Left renal pelvis (tissue), 4 donors: ENCODE measurements around the gene LYST. TPM values are rescaled to one million over a fixed set of nuclear protein-coding genes. Genes with fewer than 3 reads are reported as not detected.
"Not testable (repeated sequence)": the region's sequence is repeated elsewhere in the genome, so short reads cannot be mapped to it uniquely, and the experiment has no call there.

ENCODE experiments used
- DNase-seq, 4 donors: peaks; one replicate each; pipeline ENCODE4 v3.0.0-alpha.2; 2013; ENCODE audit warnings: low read depth in 4 of 4, low spot score in 3 of 4
- polyA plus RNA-seq, 4 donors: library from polyadenylated mRNA; unstranded; fragments of 120-200 nt; gene quantifications; one replicate each; pipeline ENCODE4 v1.2.1, GENCODE V29; 2013; ENCODE audit not compliant: insufficient read length in 4 of 4

The LYST gene
- polyA plus RNA-seq, 4 donors = 8.2 to 14.6 (median 11.5) TPM

DNA sequence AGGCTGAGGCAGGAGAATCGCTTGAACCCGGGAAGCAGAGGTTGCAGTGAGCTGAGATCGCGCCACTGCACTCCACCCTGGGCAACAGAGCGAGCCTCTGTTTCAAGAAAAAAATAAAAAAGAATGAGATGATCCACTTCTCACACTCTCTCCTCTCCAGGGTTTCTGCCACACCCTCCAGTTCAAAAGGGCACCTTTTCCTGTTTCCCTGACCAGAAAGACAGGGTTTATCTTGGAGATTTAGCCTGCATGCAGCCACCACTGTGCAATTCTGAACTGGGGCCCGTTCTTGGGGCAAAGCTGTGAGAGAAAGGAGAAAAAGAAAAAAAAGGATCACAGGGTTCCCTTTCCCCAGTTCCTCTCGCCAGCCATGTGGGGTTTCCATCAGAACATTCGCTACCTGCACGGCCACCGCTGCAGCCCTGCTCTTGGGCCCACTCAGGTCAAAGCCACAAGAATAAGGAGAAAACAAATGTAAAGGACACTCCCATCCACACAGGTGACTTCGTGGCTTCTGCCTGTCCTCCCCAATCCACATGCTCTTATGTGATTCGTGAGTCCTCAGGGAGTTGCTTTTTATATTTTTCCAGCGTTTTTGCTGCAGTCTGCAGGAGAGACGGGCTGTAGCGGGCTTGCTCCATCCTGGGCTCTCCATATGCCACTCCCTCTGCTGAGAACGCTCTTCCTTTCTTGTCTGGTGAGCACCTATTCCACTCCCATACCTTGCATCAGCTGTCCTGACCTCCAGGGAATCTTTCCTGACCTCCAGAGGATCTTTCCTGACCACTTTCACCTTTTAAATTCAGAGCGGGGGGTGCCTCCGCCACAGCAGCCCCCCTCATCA is 243.5 kb downstream of the LYST start:
- DNase-seq = no peak

DNA sequence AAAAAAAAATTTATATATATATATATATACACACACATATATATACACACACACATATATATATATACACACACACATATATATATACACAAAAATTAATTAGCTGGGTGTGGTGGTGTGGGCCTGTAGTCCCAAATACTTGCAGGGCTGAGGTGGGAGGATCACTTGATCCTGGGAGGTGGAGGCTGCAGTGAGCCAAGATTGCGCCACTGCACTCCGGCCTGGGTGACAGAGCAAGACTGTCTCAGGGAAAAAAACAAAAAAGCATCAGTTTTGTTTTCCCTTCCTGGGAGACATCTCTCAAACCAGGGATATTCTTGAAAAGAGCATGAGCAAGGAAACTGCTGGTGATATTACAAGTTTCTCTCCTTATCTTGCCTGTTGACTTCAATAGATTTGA is 247.6 kb downstream of the LYST start:
- not testable (repeated sequence) for DNase-seq

DNA sequence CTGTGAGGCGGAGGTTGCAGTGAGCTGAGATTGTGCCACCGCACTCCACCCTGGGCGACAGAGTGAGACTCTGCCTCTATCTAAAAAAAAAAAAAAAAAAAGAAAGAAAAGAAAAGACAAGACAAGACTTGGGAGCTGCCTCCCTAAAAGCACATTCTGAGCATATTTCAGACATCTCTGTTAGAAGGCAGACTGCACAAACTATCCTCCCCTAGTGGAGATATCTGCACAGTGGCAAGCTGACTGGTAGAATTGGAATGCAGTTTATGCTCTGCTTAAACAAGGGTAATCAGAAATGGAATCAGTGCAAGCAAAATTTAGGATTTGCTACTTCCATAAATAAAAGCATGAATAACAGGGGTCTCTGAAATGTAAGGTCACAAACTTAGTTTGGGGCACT is 248.9 kb downstream of the LYST start:
- DNase-seq = no peak

DNA sequence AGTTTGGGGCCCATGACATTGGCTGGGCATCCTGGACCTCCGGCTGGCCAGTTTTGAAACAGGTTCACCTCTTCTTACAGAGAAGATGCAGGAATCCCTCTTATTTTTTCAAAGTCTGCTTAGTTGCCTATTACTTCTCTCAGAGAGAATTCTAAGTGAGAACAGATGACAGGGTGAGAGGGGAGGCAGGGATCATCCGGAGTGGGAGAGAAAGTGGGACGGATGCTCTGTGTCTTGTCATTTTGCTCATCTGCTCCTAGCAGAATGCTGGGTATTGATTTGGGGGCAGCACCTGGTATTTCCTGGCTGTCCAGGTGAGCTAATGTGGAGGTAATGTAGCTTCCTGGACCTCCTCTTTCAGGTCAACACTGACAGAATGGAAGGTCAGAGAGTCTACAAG is 249.6 kb downstream of the LYST start:
- no peak for DNase-seq

DNA sequence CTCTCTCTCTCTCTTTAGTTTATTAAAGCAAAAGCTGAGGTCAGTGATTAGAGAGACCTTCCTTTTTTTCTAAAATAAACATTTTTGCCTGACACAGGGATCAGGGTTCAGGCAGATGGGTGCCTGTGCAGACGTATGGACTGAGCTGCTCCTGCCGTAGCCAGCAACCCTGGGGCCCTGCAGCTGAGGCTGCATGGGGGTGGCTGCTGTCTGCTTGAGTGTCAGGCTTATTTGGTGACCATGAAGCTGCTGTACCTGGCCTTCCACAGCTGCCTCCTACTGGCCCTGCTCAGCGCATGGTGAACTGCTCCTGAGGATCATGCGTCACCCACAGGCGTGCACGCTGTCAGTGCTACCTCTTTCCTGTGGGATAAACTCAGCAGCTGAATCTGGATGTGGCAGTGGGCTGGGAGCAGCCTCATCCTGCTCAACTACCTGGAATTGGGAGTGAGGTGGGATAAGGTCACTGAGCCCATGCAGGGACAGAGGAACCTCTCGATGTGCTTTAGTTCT is 252.2 kb downstream of the LYST start:
- no peak for DNase-seq

DNA sequence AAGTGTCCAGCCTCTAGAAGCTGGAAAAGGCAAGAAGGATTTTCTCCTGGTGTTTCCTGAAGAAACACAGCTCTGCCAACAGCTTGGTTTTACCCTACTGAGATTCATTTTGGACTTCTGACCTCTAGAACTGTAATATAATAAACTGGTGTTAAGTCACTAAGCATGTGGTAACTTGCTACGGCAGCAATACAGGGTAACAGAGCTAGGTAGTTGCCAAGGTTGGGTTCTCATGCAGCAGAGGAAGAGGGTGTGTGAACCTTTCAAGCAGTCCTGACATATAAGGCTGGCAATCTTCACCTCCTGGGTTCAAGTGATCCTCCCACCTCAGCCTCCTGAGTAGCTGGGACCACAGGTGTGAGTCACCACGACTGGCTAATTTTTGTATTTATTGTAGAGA is 253.1 kb downstream of the LYST start:
- no peak for DNase-seq

DNA sequence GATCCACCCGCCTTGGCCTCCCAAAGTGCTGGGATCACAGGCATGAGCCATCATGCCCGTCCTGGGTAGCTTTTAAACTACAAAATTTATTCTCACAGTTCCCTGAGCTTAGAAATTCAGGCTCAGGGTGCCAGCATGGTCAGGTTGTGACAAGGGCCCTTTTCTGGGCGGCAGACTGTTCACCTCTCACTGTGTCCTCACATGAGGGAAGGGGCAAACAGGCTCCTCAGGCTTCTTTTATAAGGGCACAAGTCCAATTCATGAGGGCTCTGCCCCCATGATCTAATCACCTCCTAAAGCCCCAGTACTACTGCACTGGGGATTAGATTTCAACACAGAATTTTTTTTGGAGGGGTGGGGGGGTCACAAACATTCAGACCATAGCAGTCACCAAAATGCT is 253.9 kb downstream of the LYST start:
- no peak for DNase-seq

Other genes with a start within 250 kb of the LYST start
- gene GNG4, start 217.1 kb downstream of the LYST start, polyA plus RNA-seq = 1 to 10 TPM; 2.9 to 5.0 (median 3.8) TPM
- 100 to 1,000 TPM; 143 to 209 (median 187) TPM for gene NID1, start 198.2 kb upstream of the LYST start, polyA plus RNA-seq